ENCODE data around the gene GRAP2. TPM values are rescaled to one million over a fixed set of nuclear protein-coding genes. Genes with fewer than 3 reads are reported as not detected.

The GRAP2 gene
- total RNA-seq, 1 experiment from 2014 or later = 0.42 TPM

DNA sequence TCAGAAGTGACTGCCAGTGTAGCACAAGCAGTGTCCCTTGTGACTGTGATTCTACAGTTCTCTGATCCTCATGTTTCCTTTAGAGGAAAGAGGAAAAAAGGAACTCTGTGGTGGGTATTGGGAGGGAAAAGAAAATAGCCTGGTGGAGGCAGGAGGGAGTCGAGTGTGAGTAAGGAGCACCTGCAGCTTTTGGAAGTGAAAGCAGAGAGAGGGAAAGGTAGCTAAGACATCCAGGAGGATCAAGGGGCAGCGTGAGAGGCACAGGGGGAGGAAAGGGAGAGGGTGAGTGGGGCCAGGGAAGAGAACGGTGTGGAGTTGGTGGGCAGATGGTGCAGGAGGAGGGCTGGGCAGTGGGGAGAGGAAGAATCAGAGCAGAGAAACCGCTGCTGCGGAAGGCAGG lies 71.8 kb downstream of the GRAP2 start:
- ChIA-PET RAD21 (ENCODE audit: low non-redundant PET in 1 of 2, low total read pairs in 2 of 2, uncharacterized antibody in 2 of 2, unreplicated experiment in 2 of 2) (no interaction called here), CTCF (no interaction called here)

More for the DNA sequence above, 71.8 kb downstream of the GRAP2 start:
- Histone ChIP-seq H3K36me3 (ENCODE audit: control insufficient read depth in 1 of 2, insufficient read depth in 2 of 2, low read length in 2 of 2) (no peaks in the 10 kb centered on the region), H2AFZ (ENCODE audit: low read depth, low read length, poor library complexity, severe bottlenecking) (no peak overlapping the region), H3K9me2 (ENCODE audit: insufficient read depth) (no peaks in the 10 kb centered on the region), H3K27ac (ENCODE audit: low read depth, low read length) (no peak overlapping the region), H3K79me2 (ENCODE audit: insufficient read depth, low read length) (no peaks in the 10 kb centered on the region), H3K9ac (ENCODE audit: low read length) (no peak overlapping the region), H4K20me1 (ENCODE audit: insufficient read depth) (no peaks in the 10 kb centered on the region), H3K27me3 (ENCODE audit: insufficient read depth, low read length) (peaks cover 55% of the 10 kb centered on the region), H3K4me1 (ENCODE audit: control insufficient read depth in 1 of 2, insufficient read depth in 2 of 2, low read length in 2 of 2) (no peaks in the 10 kb centered on the region), H3K9me3 (ENCODE audit: control insufficient read depth in 1 of 2, insufficient read depth in 1 of 2, low read depth in 1 of 2, low read length in 2 of 2) (no peaks in the 10 kb centered on the region), H3K4me2 (ENCODE audit: low read length) (no peak overlapping the region), H3K4me3 (replicated peaks in 1 of 2; ENCODE audit: low read depth in 1 of 2, low read length in 2 of 2) (no peak overlapping the region)
- POLR2A ChIA-PET = no interaction called here
- intact Hi-C loops (cut with micrococcal nuclease) = no loop called here
- DNase-seq (ENCODE audit: low read depth, low spot score) (no peak), ATAC-seq (no peak)
- TF ChIP-seq SRF (IDR thresholded peaks at IDR 0.05; ENCODE audit: low read depth) (no peak), EZH2 (IDR thresholded peaks at IDR 0.05) (no peak), ZNF274 (IDR thresholded peaks at IDR 0.05; ENCODE audit: low read depth, low read length) (no peak), EGR1 (IDR thresholded peaks at IDR 0.05; ENCODE audit: low read depth) (no peak), EZH2phosphoT487 (IDR thresholded peaks at IDR 0.05; ENCODE audit: borderline replicate concordance) (no peak), CBX3 (IDR thresholded peaks at IDR 0.05; ENCODE audit: low read depth) (no peak), CEBPB (IDR thresholded peaks at IDR 0.05; ENCODE audit: low read depth) (no peak), RAD21 (IDR thresholded peaks at IDR 0.05; ENCODE audit: low read depth) (no peak), POLR2AphosphoS5 (IDR thresholded peaks at IDR 0.05; ENCODE audit: low read depth, low read length) (no peak), TCF7L2 (IDR thresholded peaks at IDR 0.05; ENCODE audit: borderline replicate concordance, extremely low read depth, insufficient read depth, insufficient read length) (no peak), JUND (IDR thresholded peaks at IDR 0.05) (no peak), SP1 (IDR thresholded peaks at IDR 0.05; ENCODE audit: low read depth) (no peak), FOSL1 (IDR thresholded peaks at IDR 0.05; ENCODE audit: low read depth) (no peak), ZFX (IDR thresholded peaks at IDR 0.05) (no peak)
- TF ChIP-seq, protein P1, sequence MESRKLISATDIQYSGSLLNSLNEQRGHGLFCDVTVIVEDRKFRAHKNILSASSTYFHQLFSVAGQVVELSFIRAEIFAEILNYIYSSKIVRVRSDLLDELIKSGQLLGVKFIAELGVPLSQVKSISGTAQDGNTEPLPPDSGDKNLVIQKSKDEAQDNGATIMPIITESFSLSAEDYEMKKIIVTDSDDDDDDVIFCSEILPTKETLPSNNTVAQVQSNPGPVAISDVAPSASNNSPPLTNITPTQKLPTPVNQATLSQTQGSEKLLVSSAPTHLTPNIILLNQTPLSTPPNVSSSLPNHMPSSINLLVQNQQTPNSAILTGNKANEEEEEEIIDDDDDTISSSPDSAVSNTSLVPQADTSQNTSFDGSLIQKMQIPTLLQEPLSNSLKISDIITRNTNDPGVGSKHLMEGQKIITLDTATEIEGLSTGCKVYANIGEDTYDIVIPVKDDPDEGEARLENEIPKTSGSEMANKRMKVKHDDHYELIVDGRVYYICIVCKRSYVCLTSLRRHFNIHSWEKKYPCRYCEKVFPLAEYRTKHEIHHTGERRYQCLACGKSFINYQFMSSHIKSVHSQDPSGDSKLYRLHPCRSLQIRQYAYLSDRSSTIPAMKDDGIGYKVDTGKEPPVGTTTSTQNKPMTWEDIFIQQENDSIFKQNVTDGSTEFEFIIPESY (IDR thresholded peaks at IDR 0.05; ENCODE audit: extremely low read depth, insufficient replicate concordance, low read length) = no peak
- TF ChIP-seq, protein P2, sequence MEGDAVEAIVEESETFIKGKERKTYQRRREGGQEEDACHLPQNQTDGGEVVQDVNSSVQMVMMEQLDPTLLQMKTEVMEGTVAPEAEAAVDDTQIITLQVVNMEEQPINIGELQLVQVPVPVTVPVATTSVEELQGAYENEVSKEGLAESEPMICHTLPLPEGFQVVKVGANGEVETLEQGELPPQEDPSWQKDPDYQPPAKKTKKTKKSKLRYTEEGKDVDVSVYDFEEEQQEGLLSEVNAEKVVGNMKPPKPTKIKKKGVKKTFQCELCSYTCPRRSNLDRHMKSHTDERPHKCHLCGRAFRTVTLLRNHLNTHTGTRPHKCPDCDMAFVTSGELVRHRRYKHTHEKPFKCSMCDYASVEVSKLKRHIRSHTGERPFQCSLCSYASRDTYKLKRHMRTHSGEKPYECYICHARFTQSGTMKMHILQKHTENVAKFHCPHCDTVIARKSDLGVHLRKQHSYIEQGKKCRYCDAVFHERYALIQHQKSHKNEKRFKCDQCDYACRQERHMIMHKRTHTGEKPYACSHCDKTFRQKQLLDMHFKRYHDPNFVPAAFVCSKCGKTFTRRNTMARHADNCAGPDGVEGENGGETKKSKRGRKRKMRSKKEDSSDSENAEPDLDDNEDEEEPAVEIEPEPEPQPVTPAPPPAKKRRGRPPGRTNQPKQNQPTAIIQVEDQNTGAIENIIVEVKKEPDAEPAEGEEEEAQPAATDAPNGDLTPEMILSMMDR (IDR thresholded peaks at IDR 0.05 in 2 of 3, conservative IDR thresholded peaks at IDR 0.05 in 1 of 3; ENCODE audit: borderline replicate concordance in 1 of 3, insufficient read depth in 1 of 3, low read depth in 2 of 3, low read length in 2 of 3) = no peak
- TF ChIP-seq, protein P3, sequence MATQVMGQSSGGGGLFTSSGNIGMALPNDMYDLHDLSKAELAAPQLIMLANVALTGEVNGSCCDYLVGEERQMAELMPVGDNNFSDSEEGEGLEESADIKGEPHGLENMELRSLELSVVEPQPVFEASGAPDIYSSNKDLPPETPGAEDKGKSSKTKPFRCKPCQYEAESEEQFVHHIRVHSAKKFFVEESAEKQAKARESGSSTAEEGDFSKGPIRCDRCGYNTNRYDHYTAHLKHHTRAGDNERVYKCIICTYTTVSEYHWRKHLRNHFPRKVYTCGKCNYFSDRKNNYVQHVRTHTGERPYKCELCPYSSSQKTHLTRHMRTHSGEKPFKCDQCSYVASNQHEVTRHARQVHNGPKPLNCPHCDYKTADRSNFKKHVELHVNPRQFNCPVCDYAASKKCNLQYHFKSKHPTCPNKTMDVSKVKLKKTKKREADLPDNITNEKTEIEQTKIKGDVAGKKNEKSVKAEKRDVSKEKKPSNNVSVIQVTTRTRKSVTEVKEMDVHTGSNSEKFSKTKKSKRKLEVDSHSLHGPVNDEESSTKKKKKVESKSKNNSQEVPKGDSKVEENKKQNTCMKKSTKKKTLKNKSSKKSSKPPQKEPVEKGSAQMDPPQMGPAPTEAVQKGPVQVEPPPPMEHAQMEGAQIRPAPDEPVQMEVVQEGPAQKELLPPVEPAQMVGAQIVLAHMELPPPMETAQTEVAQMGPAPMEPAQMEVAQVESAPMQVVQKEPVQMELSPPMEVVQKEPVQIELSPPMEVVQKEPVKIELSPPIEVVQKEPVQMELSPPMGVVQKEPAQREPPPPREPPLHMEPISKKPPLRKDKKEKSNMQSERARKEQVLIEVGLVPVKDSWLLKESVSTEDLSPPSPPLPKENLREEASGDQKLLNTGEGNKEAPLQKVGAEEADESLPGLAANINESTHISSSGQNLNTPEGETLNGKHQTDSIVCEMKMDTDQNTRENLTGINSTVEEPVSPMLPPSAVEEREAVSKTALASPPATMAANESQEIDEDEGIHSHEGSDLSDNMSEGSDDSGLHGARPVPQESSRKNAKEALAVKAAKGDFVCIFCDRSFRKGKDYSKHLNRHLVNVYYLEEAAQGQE (IDR thresholded peaks at IDR 0.05; ENCODE audit: low read depth) = no peak
- TF ChIP-seq, protein P4, sequence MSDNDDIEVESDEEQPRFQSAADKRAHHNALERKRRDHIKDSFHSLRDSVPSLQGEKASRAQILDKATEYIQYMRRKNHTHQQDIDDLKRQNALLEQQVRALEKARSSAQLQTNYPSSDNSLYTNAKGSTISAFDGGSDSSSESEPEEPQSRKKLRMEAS (IDR thresholded peaks at IDR 0.05) = no peak
- TF ChIP-seq, protein P5, sequence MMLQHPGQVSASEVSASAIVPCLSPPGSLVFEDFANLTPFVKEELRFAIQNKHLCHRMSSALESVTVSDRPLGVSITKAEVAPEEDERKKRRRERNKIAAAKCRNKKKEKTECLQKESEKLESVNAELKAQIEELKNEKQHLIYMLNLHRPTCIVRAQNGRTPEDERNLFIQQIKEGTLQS (IDR thresholded peaks at IDR 0.05) = no peak
- BruUV-seq (replicated peaks) = no TSS peak
